ENCODE results near the gene CHMP6.

Gene CHMP6

DNA sequence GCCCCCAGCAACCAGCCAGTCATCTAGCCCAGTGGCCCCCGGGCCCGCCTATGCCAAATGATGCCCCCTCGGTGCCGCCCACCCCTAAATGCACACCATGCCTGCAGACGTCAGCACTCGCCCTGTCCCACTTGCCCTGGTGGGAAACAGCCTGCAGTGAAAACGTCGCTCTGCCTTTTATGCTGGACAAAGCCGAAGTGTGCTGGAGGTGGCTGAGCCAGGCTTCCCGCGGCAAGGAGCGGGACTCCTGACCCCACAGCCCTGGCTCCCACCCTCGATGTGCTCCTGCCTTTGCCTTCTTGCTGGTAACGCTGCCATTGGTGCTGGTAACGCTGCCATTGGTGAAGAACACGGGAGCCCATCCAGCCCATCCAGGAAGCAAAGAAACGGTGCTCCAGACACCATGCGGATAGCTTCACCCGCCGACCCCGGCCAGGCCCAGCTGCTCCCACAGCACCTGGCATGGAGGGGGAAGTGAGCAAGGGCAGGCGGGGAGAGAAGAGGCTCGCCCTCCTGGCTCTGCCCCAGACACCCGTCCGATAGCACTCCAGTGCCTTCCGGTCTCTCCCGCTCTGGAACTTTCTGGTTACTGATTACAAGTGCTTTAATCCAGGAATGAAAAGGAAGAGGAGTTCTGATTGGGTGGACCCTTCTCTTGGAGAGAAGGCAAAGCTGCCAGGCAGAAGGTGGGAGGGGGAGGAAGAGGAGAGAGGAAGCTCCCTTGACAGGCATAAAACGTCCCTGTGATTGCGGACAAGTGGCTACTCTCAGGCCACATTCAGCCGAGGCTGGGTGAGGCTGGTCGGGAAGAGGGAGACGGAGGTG, 39.3 kb downstream of the CHMP6 start:
- DNase-seq (ENCODE audit: low read depth): no peak

DNA sequence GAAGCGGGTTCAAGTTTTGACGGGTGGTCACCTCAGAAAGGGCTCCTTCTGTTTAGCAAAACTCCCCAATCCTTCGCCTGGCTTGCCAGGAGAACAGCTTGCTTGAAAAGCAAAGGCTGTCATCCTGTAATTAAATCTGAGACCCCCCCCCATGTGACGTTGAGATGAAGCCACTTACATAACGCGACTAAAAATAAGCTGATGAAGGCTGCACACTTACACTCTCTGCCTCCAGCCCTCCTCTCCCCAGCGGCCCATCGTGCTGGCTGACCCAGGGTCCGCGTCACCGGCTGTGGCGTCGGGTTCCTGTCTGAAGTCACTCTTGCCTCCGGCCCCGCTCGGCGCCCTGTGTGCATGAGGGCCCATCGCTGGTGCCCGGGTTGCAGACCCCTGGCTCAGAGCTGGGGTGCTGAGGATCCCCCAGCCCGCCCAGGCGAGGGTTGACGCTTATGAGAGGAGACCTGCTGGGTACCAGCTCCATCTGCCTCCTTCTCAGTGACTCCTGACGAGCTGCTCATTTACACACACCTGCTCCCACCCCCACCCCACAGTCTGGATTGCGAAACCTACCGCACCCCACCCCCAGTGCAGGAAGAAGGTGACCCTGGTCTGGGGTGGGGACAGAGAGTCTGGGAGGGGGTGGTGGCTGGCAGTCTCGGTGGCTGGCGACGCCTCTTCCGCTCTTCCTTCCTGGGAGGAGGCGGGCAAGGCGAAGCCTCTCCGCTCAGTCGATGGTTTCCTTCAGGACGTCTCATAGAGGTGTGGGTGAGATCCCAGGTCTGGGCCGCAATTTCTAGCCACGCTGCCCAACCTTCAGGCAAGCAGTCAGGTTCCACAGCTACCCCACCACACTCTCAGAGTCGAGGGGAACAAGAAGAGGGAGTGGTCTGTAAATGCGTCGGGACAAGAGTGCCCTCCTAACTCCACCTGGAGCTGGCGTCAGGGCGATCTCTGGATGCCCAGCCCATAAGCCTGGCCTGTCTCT, 40.2 kb downstream of the CHMP6 start:
- no peak for DNase-seq (ENCODE audit: low read depth)

DNA sequence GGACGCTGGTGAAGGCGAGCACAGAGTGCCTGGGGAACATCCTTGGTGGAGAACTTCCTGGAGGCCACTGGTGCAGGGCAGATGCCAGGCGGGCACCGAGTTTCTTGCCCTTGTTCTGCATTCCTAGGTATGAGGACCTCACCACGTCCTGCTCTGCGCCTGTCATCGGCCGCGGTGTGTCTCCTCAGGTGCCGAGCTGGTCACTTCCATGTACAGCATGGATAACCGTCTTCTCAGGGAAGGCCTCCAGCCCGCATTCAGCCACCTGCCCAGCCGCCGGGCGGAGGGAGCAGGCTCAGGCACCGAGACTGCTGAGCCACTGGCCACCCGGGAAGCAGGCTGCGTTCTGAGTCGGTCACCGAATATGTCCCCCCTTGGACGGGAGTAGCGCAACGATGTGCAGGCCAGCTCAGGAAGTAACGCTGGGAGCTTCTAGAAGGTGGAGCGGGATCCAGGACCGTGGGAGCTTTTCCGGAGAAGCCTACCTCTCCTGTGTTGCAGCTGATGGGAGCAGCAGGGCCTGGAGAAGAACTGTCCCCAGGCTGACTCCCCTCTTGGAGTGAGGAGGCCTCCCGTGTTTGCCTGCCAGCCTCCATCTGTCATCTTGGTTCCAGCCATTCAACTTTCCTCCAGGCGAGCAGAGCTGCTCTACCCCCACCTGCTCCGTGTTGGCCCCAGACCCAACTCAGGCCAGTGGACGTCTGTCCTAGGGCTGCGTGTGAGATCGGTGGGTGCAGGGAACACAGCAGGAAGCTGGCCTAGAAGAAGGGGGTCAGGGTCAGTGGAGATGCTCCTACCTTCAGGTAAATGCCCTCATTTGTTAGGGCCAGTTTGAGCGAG, 41.2 kb downstream of the CHMP6 start:
- DNase-seq (ENCODE audit: low read depth): no peak

DNA sequence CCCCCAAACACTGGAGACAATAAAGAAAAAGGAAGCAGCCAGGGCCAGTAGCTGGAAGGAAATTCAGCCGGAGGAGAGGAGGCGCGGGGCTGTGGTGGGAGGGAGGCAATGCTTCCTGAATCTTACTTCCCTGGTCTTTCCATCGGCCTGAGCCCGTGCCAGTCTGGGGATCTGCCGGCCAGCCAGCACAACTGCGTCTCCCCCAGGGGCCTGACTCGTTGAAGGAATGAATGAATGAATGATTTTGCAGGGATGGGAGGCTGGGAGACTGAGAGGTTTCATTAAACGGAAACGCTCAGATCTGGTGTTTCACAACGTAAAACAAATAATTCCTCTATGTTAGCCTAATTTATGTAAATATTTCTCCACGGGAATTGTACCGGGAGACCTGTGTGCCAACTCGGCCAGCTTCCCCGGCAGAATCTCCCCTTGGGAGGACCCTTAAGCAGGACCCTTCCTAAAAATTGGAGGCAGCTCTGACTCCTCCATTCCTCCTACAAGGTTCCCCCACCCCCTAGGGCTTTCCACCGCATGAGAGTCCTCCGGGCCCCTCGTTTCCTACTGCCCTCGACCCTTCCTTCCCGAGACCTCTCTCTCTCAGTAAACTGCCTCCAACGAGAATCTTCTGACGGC, 42.0 kb downstream of the CHMP6 start:
- DNase-seq (ENCODE audit: low read depth): no peak

DNA sequence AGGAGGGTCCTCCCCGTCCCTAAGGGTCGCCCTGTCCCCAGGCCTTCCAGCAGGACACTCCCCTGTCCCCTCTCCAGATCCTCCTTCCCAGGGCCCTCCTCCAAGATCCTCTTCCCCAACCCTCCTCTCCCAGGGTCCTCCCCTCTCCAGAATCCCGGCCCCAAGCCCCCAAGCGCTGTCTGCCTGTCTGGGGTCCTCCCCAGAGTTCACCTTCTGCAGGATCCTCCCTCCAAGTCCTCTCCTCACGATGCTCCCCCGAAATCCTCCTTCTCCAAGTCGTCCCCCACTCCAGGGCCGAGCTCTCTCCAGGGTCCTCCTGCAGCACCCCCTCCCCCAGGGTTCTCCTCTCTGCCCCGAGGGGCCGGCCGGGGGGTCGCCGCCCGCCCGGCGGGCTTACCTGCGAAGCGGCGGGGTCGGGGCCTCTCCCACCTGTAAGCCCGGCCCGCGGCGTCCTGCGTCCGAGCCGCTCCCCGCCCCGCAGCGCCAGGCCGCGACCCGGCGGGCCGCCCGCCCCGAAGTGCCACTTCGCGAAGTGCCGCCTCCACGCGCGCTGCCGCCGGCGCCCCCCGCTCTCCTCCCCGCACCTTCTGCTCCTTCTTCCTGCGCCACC, 42.6 kb downstream of the CHMP6 start:
- DNase-seq (ENCODE audit: low read depth): no peak

DNA sequence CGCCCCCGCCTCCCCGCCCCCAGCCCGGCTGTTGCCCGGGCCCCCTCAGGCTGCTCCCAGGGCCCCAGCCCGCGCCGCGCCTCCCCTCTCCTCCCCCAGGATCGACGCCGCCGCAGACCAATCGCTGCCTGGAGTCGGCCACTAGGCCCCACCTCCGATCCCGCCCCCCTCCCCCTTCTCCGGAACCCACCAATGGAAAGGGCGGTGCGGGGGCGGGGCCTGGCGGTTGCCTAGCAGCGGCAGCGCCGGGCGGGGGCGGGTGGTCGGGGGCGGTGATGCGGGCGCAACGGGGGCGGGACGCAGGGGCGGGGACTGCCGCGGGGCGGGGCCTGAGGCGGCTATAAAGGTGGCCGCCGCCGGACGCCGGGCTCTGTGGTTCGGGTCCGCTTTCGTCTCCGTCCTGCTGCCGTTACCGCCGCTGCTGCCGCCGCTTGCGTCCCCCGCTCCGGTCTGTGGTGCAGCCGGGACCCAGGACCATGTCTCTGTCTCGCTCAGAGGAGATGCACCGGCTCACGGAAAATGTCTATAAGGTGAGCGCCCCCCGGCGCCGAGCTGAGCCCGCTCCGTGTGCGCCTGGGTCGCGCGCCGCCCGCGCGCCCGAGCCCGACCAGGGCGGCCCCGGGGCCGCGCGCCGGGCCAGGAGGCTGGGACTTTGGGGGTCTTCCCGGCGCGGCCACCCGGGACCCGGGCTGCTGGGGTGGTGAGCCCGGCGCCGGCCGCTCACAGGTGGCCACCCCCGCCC, 43.3 kb downstream of the CHMP6 start, which contains the start of gene BAIAP2:
Gene BAIAP2 (plus strand): TSS at position 373 of the 742 bp plus-strand sequence. CDS start 104 bp downstream, at position 477.
- peak; percentile 96 for DNase-seq (ENCODE audit: low read depth)

DNA sequence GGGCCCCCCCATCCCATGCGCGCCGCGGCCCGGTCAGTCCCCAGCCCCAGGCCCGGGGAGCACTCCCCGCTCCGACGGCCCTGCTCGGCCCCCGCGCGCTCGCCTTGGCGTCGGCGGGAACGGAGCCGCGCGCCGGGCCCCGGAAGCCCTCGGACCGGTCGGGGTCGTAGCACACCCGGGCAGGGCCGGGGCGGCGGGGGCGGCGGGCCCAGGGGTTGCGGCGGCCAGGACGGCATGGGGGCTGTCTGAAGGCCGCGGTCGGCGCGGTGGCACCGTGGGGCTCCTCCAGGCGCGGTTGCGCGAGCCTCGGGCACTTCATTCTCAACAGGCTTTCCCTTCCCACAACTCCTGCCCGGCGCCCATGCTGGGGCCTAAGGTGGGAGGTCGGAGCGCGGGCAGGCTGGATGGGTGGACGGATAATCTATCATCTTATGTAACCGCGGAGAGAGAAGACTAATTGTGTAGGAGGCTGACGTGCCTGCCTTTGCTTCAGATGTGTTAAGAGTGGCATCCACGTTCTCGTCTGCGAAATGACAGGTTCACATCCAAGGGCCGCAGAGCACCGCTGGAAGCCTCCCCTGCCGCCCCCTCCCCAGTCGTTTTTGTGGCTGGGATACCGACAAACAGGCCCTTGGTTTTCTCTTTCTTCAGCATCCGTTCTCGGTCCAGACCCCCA, 44.0 kb downstream of the CHMP6 start:
- no peak for DNase-seq (ENCODE audit: low read depth)

DNA sequence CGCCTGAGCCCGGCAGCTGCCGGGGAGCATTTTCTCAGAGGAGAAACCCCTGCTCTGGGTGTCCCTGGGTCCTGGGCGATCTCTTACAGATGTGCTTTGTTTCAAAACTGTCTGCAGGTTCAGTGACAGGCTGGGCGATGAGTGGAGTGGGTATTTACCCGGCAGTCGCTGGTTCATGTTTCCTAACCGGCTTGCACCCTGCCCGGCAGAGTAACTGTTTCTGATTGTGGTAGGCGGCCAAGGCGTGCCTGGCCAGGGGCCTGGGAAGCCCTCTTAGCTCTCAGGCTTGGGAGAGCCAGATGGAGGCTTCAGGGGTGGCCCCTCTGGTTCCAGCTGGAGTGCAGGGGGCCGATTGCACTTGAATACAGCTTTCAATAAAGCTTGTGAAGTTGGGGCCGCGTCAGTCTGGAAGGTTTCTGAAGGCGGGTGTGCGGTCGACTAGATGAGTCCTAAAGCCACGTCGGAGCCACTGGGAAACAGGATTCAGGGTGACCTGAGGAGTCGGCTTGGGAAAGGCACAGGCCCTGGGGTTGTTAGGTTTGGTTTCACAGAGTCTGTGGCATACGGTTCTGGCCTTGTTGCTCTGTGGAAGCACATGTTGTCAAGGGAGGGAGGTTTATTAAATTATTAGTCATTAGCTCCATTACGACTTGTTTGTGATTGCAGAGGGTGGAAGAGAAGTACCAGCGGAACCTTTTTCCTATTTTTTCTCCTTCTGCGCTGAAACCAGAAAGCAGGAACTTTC, 44.7 kb downstream of the CHMP6 start:
- no peak for DNase-seq (ENCODE audit: low read depth)

DNA sequence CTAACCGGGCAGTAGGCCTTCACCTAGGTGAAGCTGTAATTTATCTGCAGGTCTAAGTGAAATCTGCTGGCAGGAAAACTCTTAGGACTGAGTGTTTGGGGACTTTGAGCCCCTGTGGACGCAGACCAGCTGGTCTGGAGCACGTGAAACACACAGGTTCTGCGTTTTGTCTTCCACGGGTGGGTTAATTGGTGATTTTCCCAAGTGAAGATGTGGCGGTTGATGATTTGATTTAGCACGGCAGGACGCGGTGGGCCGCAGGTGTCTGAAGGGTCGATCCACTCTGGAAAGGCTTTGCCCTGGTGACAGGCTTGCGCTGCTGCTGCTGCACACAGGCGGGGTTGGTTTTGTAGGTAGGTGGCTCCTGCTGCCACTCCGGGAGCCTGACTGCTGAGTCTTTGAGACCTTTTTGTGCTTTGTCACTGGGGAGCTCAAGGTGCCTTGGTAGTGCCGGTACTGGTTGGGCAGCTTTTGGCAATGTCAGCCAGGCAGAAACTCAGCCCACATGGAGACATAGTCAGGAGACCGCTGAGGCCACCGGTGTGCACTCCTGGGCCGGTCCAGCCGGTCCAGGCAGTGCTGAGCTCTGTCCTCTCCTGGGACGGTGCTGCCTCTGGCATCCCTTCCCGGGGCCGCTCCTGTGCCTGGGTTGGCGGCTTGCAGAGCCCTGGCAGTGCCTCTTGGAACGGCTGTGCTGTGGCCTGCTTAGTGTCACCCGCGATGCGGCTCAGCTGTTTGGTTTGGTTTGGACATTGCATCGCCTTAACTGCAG, 45.6 kb downstream of the CHMP6 start:
- DNase-seq (ENCODE audit: low read depth): no peak

DNA sequence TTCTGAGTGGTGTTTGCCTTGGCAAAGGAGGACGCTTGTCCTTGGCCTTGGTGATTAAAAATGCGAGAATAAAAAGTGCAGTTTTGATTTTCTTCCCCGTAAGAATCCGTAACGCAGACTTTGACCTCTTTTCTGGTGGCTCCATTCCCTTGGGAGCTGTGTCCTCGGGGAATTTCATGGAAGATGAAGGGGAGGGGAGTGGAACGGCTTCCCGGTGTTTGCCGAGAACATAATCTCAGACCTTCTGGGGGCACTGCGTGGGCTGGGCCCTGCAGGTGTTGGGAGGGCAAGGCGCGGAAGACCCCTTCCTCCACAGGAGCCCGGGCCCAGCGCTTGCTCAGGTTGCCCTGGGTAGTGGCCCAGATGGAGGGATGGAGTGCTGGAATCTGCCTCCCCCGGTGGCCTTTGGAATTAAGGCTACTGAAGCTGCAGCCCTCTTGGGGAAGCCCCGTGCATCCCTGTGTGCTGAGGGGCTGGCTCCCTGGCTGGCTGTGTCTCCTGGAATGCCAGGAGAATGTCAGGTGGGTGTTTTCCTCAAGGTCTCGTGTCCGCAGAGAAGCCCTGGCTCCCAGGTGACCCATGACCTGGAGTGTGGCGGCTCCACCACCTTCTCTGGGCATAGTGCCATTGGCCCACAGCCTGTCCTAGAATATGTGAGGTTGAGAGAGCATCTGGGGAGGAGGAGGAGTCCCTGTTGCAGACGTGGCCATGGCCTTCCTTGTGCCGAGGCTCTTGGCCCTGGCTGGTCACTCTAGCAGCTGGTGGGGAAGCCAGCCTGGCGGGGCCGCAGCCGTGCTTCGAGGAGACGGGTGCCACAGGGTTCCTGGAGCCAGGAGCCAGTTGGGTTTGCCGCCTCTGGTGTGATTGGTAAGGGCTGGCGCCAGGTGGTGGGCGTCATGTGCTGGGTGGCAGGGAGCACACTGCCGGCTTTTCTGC, 46.4 kb downstream of the CHMP6 start:
- no peak for DNase-seq (ENCODE audit: low read depth)

DNA sequence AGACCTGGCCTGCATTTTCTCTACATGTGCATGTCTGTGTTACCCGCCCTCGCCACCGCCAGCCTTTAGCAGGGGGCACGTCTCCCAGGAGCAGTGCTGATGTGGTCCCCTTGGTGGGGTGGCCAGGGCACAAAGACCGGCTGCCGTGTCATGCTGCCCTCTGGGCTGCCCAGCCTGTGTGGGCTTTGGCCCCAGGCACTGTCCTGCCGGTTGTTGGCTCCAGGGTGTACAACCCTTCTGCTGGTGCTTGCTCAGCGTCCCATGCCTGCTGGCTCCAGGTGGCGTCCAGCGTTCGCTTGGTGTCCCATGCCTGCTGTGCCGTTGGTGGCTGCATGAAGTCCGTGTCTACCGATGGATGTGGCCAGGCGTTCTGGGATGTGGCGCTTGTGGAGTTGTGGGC, 47.5 kb downstream of the CHMP6 start:
- no peak for DNase-seq (ENCODE audit: low read depth)

DNA sequence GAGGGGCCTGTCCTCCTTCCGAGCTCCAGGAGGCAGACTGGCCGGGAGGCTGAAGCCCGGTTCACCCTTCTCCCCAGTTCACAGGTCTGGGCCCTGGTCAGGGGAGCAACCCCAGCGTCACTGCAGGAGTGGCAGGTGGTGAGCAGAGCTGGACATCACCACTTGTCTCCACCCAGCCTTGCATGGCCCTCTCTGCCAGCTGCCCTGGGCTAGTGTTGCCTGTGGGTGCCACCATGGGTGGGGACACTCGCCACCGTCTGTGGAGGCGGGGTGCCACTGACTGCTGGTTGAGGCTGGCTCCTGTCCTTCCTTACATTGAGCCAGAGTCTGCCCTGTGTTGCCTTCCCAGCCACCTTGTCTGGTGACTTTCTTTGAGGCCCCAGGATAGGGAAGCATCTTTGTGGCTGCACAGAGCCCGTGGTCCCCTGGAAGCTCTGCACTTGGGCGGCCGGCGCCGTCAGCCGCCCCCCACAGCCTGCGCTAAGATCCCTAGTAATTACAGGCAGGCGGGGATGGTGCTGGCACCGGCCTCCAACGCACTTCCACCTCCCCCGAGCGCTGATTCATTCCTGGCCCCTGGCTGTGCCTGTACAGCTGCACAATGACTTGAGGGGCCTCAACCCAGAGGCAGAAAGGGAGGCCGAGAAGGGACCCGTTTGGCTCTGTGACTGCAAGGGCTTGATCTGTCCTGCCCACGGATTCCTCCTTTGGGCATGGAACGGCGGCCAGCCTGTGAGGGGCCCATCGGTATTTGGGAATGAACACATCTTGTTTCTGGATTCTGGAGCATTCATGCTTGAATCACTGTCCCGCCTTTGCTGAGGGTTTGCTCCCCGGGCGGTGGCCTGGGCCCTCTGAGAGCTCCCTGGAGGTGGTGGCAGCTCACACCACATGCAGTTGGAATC, 48.5 kb downstream of the CHMP6 start:
- DNase-seq (ENCODE audit: low read depth): no peak

DNA sequence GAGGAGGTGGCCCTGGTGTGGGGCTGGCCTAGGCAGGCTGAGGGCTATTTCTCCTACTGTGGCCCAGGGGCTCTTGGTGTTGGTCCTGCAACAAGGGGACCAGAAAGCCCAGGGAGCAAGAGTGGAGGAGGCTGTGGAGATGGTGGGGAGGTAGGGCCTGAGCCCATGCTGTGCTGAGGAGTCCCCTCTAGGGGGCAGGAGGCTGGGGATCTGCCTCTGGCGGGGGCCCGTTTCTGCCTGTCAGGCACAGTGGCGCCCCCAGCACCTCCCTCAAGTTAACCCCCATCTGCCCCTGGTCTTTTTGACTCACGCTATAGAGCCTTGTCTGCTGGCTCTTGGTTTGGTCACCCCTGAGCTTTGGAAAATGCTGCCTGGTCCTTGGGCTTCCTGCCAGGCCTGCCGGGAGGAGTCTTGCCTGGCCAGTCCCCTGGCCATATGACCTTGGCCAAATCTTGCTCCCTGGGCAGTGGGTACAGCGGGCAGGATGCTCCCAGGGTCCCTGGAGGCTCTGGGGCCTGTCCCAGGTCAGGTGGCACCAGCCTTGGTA, 49.2 kb downstream of the CHMP6 start:
- no peak for DNase-seq (ENCODE audit: low read depth)

DNA sequence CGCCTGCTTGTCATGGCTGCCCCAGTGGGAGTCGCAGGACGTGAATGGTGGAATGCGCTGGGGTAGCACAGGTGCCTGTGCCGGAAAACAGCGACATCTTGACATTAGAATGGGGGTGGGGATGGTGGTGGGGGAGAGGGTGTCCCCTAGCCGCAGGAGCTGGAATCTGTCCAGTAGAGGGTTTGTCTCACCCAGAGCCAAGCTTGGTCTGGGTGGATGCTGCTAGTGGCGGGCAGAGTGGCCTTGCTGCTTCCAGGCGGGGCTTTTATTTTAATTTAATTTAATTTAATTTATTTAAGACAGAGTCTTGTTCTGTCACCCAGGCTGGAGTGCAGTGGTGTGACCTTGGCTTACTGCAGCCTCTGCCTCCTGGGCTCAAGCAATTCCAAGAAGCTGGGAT, 51.0 kb downstream of the CHMP6 start:
- DNase-seq (ENCODE audit: low read depth): no peak

DNA sequence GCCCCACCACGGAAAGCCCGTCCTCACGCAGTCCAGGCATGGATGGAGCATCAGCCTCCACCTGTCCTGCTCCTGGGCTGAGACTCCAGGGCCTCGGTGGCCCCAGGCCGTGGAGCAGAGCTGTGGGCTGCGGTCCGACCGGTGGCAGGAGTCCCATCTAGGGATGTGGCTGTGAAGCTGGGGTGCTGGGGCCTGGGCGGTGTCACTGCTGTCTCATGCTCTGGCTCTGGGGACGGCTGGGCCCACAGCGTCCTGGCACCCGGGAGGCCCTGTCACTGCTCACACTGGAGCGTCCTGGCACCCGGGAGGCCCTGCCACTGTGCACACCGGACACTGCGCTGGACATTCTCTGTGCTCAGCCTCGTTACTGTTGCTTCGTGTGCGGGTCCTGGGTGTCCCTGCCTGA, 51.7 kb downstream of the CHMP6 start:
- no peak for DNase-seq (ENCODE audit: low read depth)
